DND-41 (cell line): ENCODE measurements around the gene TTC23L.

Experiments used
- ATAC-seq: fragments of 200-7000 bp; cut with Tn5 transposase; 3 replicates; pipeline ENCODE4 v1.9.1; 2021; ENCODE audit warnings: low read depth; ENCODE audit not compliant: insufficient read depth
- DNase-seq: peaks from one replicate; pipeline ENCODE4 v3.0.0-alpha.2; 2020
- H2AFZ ChIP-seq: 2 replicates; pipeline ENCODE4 v1.6.0; 2012; ENCODE audit warnings: low read depth, low read length
- H3K27ac ChIP-seq: 2 replicates; pipeline ENCODE4 v1.5.1; 2012; ENCODE audit warnings: low read length, inconsistent platforms
- H3K27me3 ChIP-seq: fragments of 200-600 bp; sonication (generic); 2 replicates; pipeline ENCODE4 v1.6.0; 2012; ENCODE audit warnings: low read length, mild to moderate bottlenecking, inconsistent platforms; ENCODE audit not compliant: insufficient read depth, poor library complexity
- H3K36me3 ChIP-seq: 2 replicates; pipeline ENCODE4 v1.5.1; 2012; ENCODE audit warnings: low read length, inconsistent platforms; ENCODE audit not compliant: insufficient read depth
- H3K4me1 ChIP-seq: 2 replicates; pipeline ENCODE4 v1.5.1; 2012; ENCODE audit warnings: mild to moderate bottlenecking, low read length; ENCODE audit not compliant: insufficient read depth
- H3K4me2 ChIP-seq: 2 replicates; pipeline ENCODE4 v1.6.0; 2012; ENCODE audit warnings: mild to moderate bottlenecking, moderate library complexity, low read length, inconsistent platforms; ENCODE audit not compliant: insufficient read depth
- H3K4me3 ChIP-seq, 2 experiments: fragments of 200-600 bp in 1 of 2; shearing (Covaris generic) in 1 of 2; 2 replicates each; pipeline ENCODE4 v1.5.1; 2012 to 2016; ENCODE audit warnings: inconsistent platforms in 2 of 2, low read length in 2 of 2, mild to moderate bottlenecking in 2 of 2, low read depth in 1 of 2, moderate library complexity in 1 of 2
- H3K79me2 ChIP-seq: 2 replicates; pipeline ENCODE4 v1.6.0; 2012; ENCODE audit warnings: low read length, inconsistent platforms; ENCODE audit not compliant: insufficient read depth
- H3K9ac ChIP-seq: 2 replicates; pipeline ENCODE4 v1.6.0; 2012; ENCODE audit warnings: low read depth, mild to moderate bottlenecking, inconsistent platforms, low read length, moderate library complexity
- H3K9me3 ChIP-seq: 2 replicates; pipeline ENCODE4 v1.5.1; 2012; ENCODE audit warnings: low read length, moderate library complexity, mild to moderate bottlenecking, inconsistent platforms; ENCODE audit not compliant: insufficient read depth, severe bottlenecking
- H4K20me1 ChIP-seq: 2 replicates; pipeline ENCODE4 v1.6.0; 2012; ENCODE audit warnings: low read length; ENCODE audit not compliant: insufficient read depth
- CTCF ChIP-seq: IDR thresholded peaks from 2 replicates; pipeline ENCODE4 v1.5.1; 2012; ENCODE audit warnings: borderline replicate concordance, low read length, moderate library complexity, mild to moderate bottlenecking; ENCODE audit not compliant: poor library complexity, severe bottlenecking; ENCODE audit errors: extremely low read depth
- EZH2 ChIP-seq: IDR thresholded peaks from 3 replicates; pipeline ENCODE4 v1.6.1; 2012; ENCODE audit warnings: borderline replicate concordance, low read depth, mild to moderate bottlenecking, moderate library complexity, low read length, inconsistent platforms; ENCODE audit not compliant: severe bottlenecking

Gene TTC23L

GRCh38 chr5:34831303-34831702 is 7.7 kb upstream of the TTC23L start:
- Histone ChIP-seq H4K20me1 (no peaks in the 10 kb centered on the region), H3K9ac (no peak overlapping the region), H3K27me3 (peaks cover 9% of the 10 kb centered on the region), H2AFZ (no peak overlapping the region), H3K4me1 (no peaks in the 10 kb centered on the region), H3K27ac (no peak overlapping the region), H3K4me2 (no peak overlapping the region), H3K4me3 (no peak overlapping the region), H3K36me3 (no peaks in the 10 kb centered on the region), H3K79me2 (no peaks in the 10 kb centered on the region), H3K9me3 (no peaks in the 10 kb centered on the region)
- TF ChIP-seq EZH2 (no peak), CTCF (no peak)
- DNase-seq (no peak), ATAC-seq (no peak)

GRCh38 chr5:34832568-34832967 is 6.4 kb upstream of the TTC23L start:
- Histone ChIP-seq H4K20me1 (no peaks in the 10 kb centered on the region), H3K36me3 (no peaks in the 10 kb centered on the region), H3K27me3 (peaks cover 9% of the 10 kb centered on the region), H3K79me2 (no peaks in the 10 kb centered on the region), H3K4me3 (no peak overlapping the region), H3K27ac (no peak overlapping the region), H3K9ac (no peak overlapping the region), H2AFZ (no peak overlapping the region), H3K4me2 (no peak overlapping the region), H3K9me3 (no peaks in the 10 kb centered on the region), H3K4me1 (no peaks in the 10 kb centered on the region)
- no peak for TF ChIP-seq EZH2
- TF ChIP-seq CTCF, result no peak
- DNase-seq (no peak), ATAC-seq (no peak)

- no peak overlapping the region for H3K27ac ChIP-seq
- ATAC-seq, result no peak
- H3K4me1 ChIP-seq, result no peaks in the 10 kb centered on the region
- no peak overlapping the region for H3K4me2 ChIP-seq
- no peaks in the 10 kb centered on the region for H3K79me2 ChIP-seq
- peaks cover 5% of the 10 kb centered on the region for H3K27me3 ChIP-seq
- TF ChIP-seq EZH2 (no peak), CTCF (no peak)
- H3K4me3 ChIP-seq, result no peak overlapping the region
- no peak for DNase-seq
- H3K9me3 ChIP-seq, result no peaks in the 10 kb centered on the region
- no peaks in the 10 kb centered on the region for H3K36me3 ChIP-seq
- no peak overlapping the region for H2AFZ ChIP-seq
- H4K20me1 ChIP-seq, result no peaks in the 10 kb centered on the region
- no peak overlapping the region for H3K9ac ChIP-seq
Observed at GRCh38 chr5:34833090-34833489, 5.9 kb upstream of the TTC23L start.
